ENCODE results near the gene ACOXL.

DNA sequence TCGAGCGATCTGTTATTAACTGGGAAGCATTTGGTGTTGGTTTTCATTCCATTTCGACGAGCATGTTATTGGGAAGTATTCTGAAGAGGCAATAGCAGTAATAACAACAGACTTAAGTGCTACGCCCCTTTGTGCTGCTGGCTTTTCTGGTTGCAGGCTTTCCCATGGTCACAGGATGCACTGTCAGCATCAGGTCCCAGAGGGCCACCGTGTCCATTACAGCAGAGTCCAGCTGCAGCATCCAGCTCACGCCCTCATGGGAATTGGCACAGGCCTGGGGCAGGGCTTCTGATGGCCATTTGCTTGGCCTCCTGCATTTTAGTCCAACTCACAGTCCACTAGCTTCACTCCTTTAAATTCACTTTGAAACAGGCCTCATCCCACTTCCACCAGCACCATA is 432.7 kb downstream of the ACOXL start:
- no peak for TF ChIP-seq POLR2A (IDR thresholded peaks at IDR 0.05)
- TF ChIP-seq CTCF (IDR thresholded peaks at IDR 0.05), result no peak

All from testis (tissue), 2 donors.